ENCODE measurements around the gene NPAS3. TPM values are rescaled to one million over a fixed set of nuclear protein-coding genes. Genes with fewer than 3 reads are reported as not detected.

The NPAS3 gene
- total and polyA plus RNA-seq, 4 experiments from 2014 or later = not detected

DNA sequence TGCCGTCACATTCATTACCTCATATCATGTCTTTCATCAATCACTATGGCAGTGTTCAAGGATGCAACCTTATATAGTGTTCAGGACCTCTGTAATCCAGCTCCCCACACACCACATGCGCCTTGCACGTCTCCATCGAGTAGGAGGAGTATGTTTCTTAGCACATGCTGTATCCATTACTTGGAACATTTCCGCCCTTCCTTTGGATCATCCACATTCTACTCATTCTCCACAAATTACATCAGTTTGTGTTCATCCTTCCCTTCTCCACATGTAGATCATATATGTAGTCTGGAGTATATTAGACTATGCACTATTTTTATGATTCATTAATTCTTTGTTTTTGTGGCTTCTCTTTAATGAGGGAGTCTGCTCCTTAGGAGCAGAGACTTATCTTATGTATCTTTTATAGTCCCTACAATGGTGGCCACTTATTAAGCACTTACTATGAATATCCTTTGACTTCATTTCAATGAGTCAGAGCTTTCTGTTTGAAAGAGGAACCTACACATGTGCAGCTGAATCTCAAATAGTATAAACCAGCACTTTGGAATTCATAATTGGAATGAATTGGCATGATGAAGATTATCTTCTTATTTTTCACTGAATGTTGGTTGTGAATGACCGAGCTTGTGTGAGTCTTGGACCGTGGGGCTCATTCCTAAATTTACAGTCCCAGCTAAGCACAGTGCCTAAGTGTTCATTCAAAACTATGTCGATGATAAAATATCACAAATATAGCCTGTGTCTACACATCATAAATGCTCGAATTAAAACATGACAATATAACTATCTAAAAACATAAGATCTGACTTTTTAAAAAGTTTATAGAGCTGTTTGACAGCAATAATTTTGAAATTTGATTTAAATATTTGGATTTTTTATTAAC is 30.2 kb upstream of the NPAS3 start:
- ChIA-PET POLR2A (ENCODE audit: partially characterized antibody) (no interaction called here), CTCF (ENCODE audit: partially characterized antibody) (no interaction called here)
- no peak overlapping the region for H3K27ac Mint-ChIP-seq
- no peaks in the 10 kb centered on the region for H3K27me3 ChIP-seq (ENCODE audit: insufficient read depth, low read length)
- no peaks in the 10 kb centered on the region for H3K36me3 ChIP-seq (ENCODE audit: insufficient read depth, low read length)
- no peaks in the 10 kb centered on the region for H3K36me3 Mint-ChIP-seq
- H3K4me3 ChIP-seq (ENCODE audit: low read length in 2 of 2) = no peak overlapping the region
- H3K27me3 Mint-ChIP-seq = no peaks in the 10 kb centered on the region
- no peak overlapping the region for H3K27ac ChIP-seq (ENCODE audit: low read depth, low read length)
- intact Hi-C loops (cut with micrococcal nuclease) = no loop called here
- no peaks in the 10 kb centered on the region for H3K4me1 Mint-ChIP-seq
- H3K9me3 ChIP-seq (ENCODE audit: control insufficient read depth in 1 of 2, low read length in 2 of 2) = no peaks in the 10 kb centered on the region
- DNase-seq = no peak
- H3K4me1 ChIP-seq (ENCODE audit: insufficient read depth, low read length) = no peaks in the 10 kb centered on the region
- H3K9me3 Mint-ChIP-seq = peaks cover 0 to 4% (median 0%) of the 10 kb centered on the region in 8 donors
- no peak overlapping the region for H3K4me3 Mint-ChIP-seq

DNA sequence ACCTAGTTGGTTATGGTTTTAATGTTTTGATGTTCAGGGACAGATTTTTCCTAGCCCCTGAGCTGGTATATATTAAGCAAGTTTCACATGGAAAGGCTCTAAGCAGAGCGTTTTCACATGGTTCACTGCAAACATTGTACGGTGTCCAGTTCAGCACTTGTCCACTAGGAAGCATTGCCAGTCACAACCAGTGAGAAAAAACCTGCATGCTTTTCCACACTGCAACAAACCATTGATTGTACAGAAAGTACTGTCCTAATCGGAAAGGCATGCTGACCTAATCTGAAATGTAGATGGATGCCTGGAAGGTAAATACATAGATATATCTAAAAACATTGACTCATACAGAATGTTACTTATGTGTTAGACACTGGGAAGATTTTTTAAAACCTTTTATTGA is 25.0 kb upstream of the NPAS3 start:
- no peak overlapping the region for H3K4me3 ChIP-seq (ENCODE audit: low read length in 2 of 2)
- intact Hi-C loops (cut with micrococcal nuclease) = no loop called here
- H3K27me3 ChIP-seq (ENCODE audit: insufficient read depth, low read length) = no peaks in the 10 kb centered on the region
- H3K4me1 ChIP-seq (ENCODE audit: insufficient read depth, low read length) = no peaks in the 10 kb centered on the region
- H3K27me3 Mint-ChIP-seq = no peaks in the 10 kb centered on the region
- H3K27ac Mint-ChIP-seq = no peak overlapping the region
- no peak overlapping the region for H3K27ac ChIP-seq (ENCODE audit: low read depth, low read length)
- ChIA-PET CTCF (ENCODE audit: partially characterized antibody) (interaction anchor here (1.0 kb wide), 1 partner anchor 20 kb away, joined by 3 read pairs; no protein-coding TSS in a partner anchor), POLR2A (ENCODE audit: partially characterized antibody) (no interaction called here)
- no peaks in the 10 kb centered on the region for H3K36me3 ChIP-seq (ENCODE audit: insufficient read depth, low read length)
- H3K36me3 Mint-ChIP-seq = no peaks in the 10 kb centered on the region
- H3K4me3 Mint-ChIP-seq = no peak overlapping the region
- H3K9me3 ChIP-seq (ENCODE audit: control insufficient read depth in 1 of 2, low read length in 2 of 2) = no peaks in the 10 kb centered on the region
- DNase-seq = no peak
- peaks cover 0 to 2% (median 0%) of the 10 kb centered on the region in 8 donors for H3K9me3 Mint-ChIP-seq
- H3K4me1 Mint-ChIP-seq = no peaks in the 10 kb centered on the region

- ChIA-PET POLR2A (ENCODE audit: partially characterized antibody) (no interaction called here), CTCF (ENCODE audit: partially characterized antibody) (interaction anchor here (1.0 kb wide), 1 partner anchor 21 kb away, joined by 3 read pairs; no protein-coding TSS in a partner anchor)
- no peaks in the 10 kb centered on the region for H3K4me1 ChIP-seq (ENCODE audit: insufficient read depth, low read length)
- no peak overlapping the region for H3K27ac Mint-ChIP-seq
- H3K4me1 Mint-ChIP-seq = no peaks in the 10 kb centered on the region
- no peaks in the 10 kb centered on the region for H3K27me3 Mint-ChIP-seq
- H3K36me3 ChIP-seq (ENCODE audit: insufficient read depth, low read length) = no peaks in the 10 kb centered on the region
- intact Hi-C loops (cut with micrococcal nuclease) = no loop called here
- no peak overlapping the region for H3K4me3 Mint-ChIP-seq
- no peak overlapping the region for H3K4me3 ChIP-seq (ENCODE audit: low read length in 2 of 2)
- peaks cover 0 to 2% (median 0%) of the 10 kb centered on the region in 8 donors for H3K9me3 Mint-ChIP-seq
- DNase-seq = no peak
- no peak overlapping the region for H3K27ac ChIP-seq (ENCODE audit: low read depth, low read length)
- no peaks in the 10 kb centered on the region for H3K36me3 Mint-ChIP-seq
- H3K27me3 ChIP-seq (ENCODE audit: insufficient read depth, low read length) = no peaks in the 10 kb centered on the region
- H3K9me3 ChIP-seq (ENCODE audit: control insufficient read depth in 1 of 2, low read length in 2 of 2) = no peaks in the 10 kb centered on the region
Measured at GRCh38 chr14:32914391-32914790, 24.3 kb upstream of the NPAS3 start.

- H3K4me3 ChIP-seq (ENCODE audit: low read length in 2 of 2) = no peak overlapping the region
- intact Hi-C loops (cut with micrococcal nuclease) = no loop called here
- POLR2A ChIA-PET (ENCODE audit: partially characterized antibody) = no interaction called here
- Mint-ChIP-seq H3K9me3 (peaks cover 0 to 4% (median 0%) of the 10 kb centered on the region in 8 donors), H3K27me3 (peaks cover 0 to 2% of the 10 kb centered on the region in 2 donors), H3K4me3 (no peak overlapping the region), H3K4me1 (no peaks in the 10 kb centered on the region), H3K27ac (no peak overlapping the region), H3K36me3 (no peaks in the 10 kb centered on the region)
- H3K9me3 ChIP-seq (ENCODE audit: control insufficient read depth in 1 of 2, low read length in 2 of 2) = no peaks in the 10 kb centered on the region
- no peaks in the 10 kb centered on the region for H3K36me3 ChIP-seq (ENCODE audit: insufficient read depth, low read length)
- H3K4me1 ChIP-seq (ENCODE audit: insufficient read depth, low read length) = no peaks in the 10 kb centered on the region
- no peak overlapping the region for H3K27ac ChIP-seq (ENCODE audit: low read depth, low read length)
- no peaks in the 10 kb centered on the region for H3K27me3 ChIP-seq (ENCODE audit: insufficient read depth, low read length)
- CTCF ChIA-PET (ENCODE audit: partially characterized antibody) = no interaction called here
- no peak for DNase-seq
Measured at GRCh38 chr14:32920696-32921276, 17.9 kb upstream of the NPAS3 start.

DNA sequence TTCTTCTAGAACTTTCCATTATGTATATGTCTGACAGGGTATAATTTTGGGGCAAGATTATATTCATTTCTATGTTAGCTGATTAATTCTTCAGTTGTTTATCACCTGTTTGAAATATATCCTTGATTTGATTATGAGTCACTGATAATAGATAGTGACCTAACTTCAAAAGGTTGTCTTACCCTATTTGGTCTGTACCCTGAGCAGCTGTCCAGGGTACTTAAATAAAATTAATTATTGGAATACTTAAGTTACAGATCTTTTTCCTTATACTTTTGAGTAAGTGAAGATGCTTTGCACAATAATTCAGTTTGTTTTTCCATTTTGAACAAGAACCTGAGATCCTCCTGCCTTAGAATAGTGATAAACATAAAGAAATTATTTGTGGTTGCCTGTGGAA is 13.2 kb upstream of the NPAS3 start:
- H3K27me3 ChIP-seq (ENCODE audit: insufficient read depth, low read length) = no peaks in the 10 kb centered on the region
- H3K4me3 ChIP-seq (ENCODE audit: low read length in 2 of 2) = no peak overlapping the region
- no peak overlapping the region for H3K27ac ChIP-seq (ENCODE audit: low read depth, low read length)
- ChIA-PET POLR2A (ENCODE audit: partially characterized antibody) (no interaction called here), CTCF (ENCODE audit: partially characterized antibody) (no interaction called here)
- no peaks in the 10 kb centered on the region for H3K4me1 Mint-ChIP-seq
- H3K9me3 ChIP-seq (ENCODE audit: control insufficient read depth in 1 of 2, low read length in 2 of 2) = no peaks in the 10 kb centered on the region
- H3K36me3 Mint-ChIP-seq = no peaks in the 10 kb centered on the region
- no peaks in the 10 kb centered on the region for H3K36me3 ChIP-seq (ENCODE audit: insufficient read depth, low read length)
- no peaks in the 10 kb centered on the region for H3K4me1 ChIP-seq (ENCODE audit: insufficient read depth, low read length)
- peaks cover 0 to 4% (median under 1%) of the 10 kb centered on the region in 8 donors for H3K9me3 Mint-ChIP-seq
- H3K27me3 Mint-ChIP-seq = peaks cover 0 to 6% of the 10 kb centered on the region in 2 donors
- H3K4me3 Mint-ChIP-seq = no peak overlapping the region
- H3K27ac Mint-ChIP-seq = no peak overlapping the region
- intact Hi-C loops (cut with micrococcal nuclease) = no loop called here
- DNase-seq = no peak

GRCh38 chr14:32932302-32932913 is 6.3 kb upstream of the NPAS3 start:
- H3K27ac Mint-ChIP-seq = no peak overlapping the region
- H3K4me1 Mint-ChIP-seq = peaks cover 1 to 19% (median 12%) of the 10 kb centered on the region in 4 donors

GRCh38 chr14:32932914-32933628 is 5.6 kb upstream of the NPAS3 start:
- intact Hi-C loops (cut with micrococcal nuclease) = no loop called here
- Mint-ChIP-seq H3K4me1 (peaks cover 1 to 21% (median 13%) of the 10 kb centered on the region in 4 donors), H3K9me3 (peaks cover 0 to 4% (median 0%) of the 10 kb centered on the region in 8 donors), H3K27ac (no peak overlapping the region), H3K27me3 (peaks cover 36 to 46% of the 10 kb centered on the region in 2 donors), H3K36me3 (no peaks in the 10 kb centered on the region), H3K4me3 (peak overlapping the region in 2 of 8 donors; percentile 31 to 39)
- no peaks in the 10 kb centered on the region for H3K9me3 ChIP-seq (ENCODE audit: control insufficient read depth in 1 of 2, low read length in 2 of 2)
- peaks cover 4% of the 10 kb centered on the region for H3K4me1 ChIP-seq (ENCODE audit: insufficient read depth, low read length)
- peaks cover 27% of the 10 kb centered on the region for H3K27me3 ChIP-seq (ENCODE audit: insufficient read depth, low read length)
- POLR2A ChIA-PET (ENCODE audit: partially characterized antibody) = no interaction called here
- CTCF ChIA-PET (ENCODE audit: partially characterized antibody) = no interaction called here
- no peak overlapping the region for H3K4me3 ChIP-seq (ENCODE audit: low read length in 2 of 2)
- no peaks in the 10 kb centered on the region for H3K36me3 ChIP-seq (ENCODE audit: insufficient read depth, low read length)
- no peak for DNase-seq
- no peak overlapping the region for H3K27ac ChIP-seq (ENCODE audit: low read depth, low read length)

More at GRCh38 chr14:32932302-32932913, 6.3 kb upstream of the NPAS3 start:
- Mint-ChIP-seq H3K9me3 (peaks cover 0 to 4% (median 0%) of the 10 kb centered on the region in 8 donors), H3K4me3 (peak overlapping the region in 1 of 8 donors; percentile 60), H3K36me3 (no peaks in the 10 kb centered on the region), H3K27me3 (peaks cover 35 to 46% of the 10 kb centered on the region in 2 donors)
- Histone ChIP-seq H3K27ac (ENCODE audit: low read depth, low read length) (no peak overlapping the region), H3K9me3 (ENCODE audit: control insufficient read depth in 1 of 2, low read length in 2 of 2) (no peaks in the 10 kb centered on the region), H3K36me3 (ENCODE audit: insufficient read depth, low read length) (no peaks in the 10 kb centered on the region), H3K4me3 (ENCODE audit: low read length in 2 of 2) (no peak overlapping the region), H3K27me3 (ENCODE audit: insufficient read depth, low read length) (peaks cover 20% of the 10 kb centered on the region), H3K4me1 (ENCODE audit: insufficient read depth, low read length) (peaks cover 4% of the 10 kb centered on the region)
- DNase-seq = no peak
- intact Hi-C loops (cut with micrococcal nuclease) = no loop called here
- POLR2A ChIA-PET (ENCODE audit: partially characterized antibody) = no interaction called here
- CTCF ChIA-PET (ENCODE audit: partially characterized antibody) = no interaction called here

Data from CD4-positive, alpha-beta memory T cell (primary cell).